HEK293 (cell line): ENCODE results near the gene SH3BP2.

Experiments
- CTCF ChIA-PET: fragments of 350-600 bp; formaldehyde crosslinking; extraction: SDS; loops from one replicate; lab custom pipeline; 2021; ENCODE audit warnings: antibody characterized with exemption; lab: Yijun Ruan, JAX
- POLR2A ChIA-PET: fragments of 300-600 bp; formaldehyde crosslinking; extraction: SDS; loops from one replicate; lab custom pipeline; 2020; ENCODE audit warnings: antibody characterized with exemption, inconsistent platforms; lab: Yijun Ruan, JAX
- H3K27ac ChIP-seq: fragments of 200-500 bp; sonication (Bioruptor generic); 2 replicates; pipeline ENCODE4 v1.5.1; 2014; ENCODE audit warnings: low read depth, low read length, control low read depth, inconsistent platforms; ENCODE audit errors: extremely low read depth
- H3K36me3 ChIP-seq, 2 experiments: fragments of 200-500 bp in 1 of 2; sonication (Bioruptor generic) in 1 of 2; 1 replicate in 1 of 2; 2 replicates in 1 of 2; pipeline ENCODE4 v1.5.1; 2014 to 2017; ENCODE audit warnings: inconsistent platforms in 2 of 2, low read length in 2 of 2; ENCODE audit not compliant: control insufficient read depth in 2 of 2, insufficient read depth in 1 of 2
- H3K4me1 ChIP-seq: fragments of 200-500 bp; sonication (Bioruptor generic); 2 replicates; pipeline ENCODE4 v1.5.1; 2014; ENCODE audit warnings: mild to moderate bottlenecking, low read length, inconsistent platforms; ENCODE audit not compliant: control insufficient read depth, insufficient read depth
- H3K4me3 ChIP-seq: 2 replicates; pipeline ENCODE4 v1.5.1; 2011; ENCODE audit warnings: low read depth, mild to moderate bottlenecking, control low read depth, low read length, moderate library complexity
- H3K9me3 ChIP-seq: fragments of 200-500 bp; sonication (Bioruptor generic); 2 replicates; pipeline ENCODE4 v1.5.1; 2014; ENCODE audit warnings: low read depth, low read length, inconsistent platforms; ENCODE audit not compliant: control insufficient read depth, insufficient read depth
- AEBP2 ChIP-seq: fragments of 450-650 bp; formaldehyde crosslinking; IDR thresholded peaks from 2 replicates; pipeline ENCODE4 v1.5.1; 2016; ENCODE audit warnings: missing biosample characterization, missing genetic modification characterization, borderline replicate concordance
- ATF2 ChIP-seq: fragments of 450-650 bp; formaldehyde crosslinking; IDR thresholded peaks from 2 replicates; pipeline ENCODE4 v1.5.1; 2016; ENCODE audit warnings: missing biosample characterization, missing genetic modification characterization, low read depth
- HIC1 ChIP-seq: fragments of 450-650 bp; formaldehyde crosslinking; IDR thresholded peaks from 2 replicates; pipeline ENCODE4 v1.5.1; 2016; ENCODE audit warnings: missing biosample characterization, missing genetic modification characterization
- OSR2 ChIP-seq: fragments of 450-650 bp; formaldehyde crosslinking; IDR thresholded peaks from 2 replicates; pipeline ENCODE4 v1.5.1; 2016; ENCODE audit warnings: missing biosample characterization, missing genetic modification characterization
- TSHZ1 ChIP-seq: fragments of 450-650 bp; formaldehyde crosslinking; IDR thresholded peaks from 2 replicates; pipeline ENCODE4 v1.5.1; 2016; ENCODE audit warnings: missing biosample characterization, missing genetic modification characterization, borderline replicate concordance
- YY1 ChIP-seq: fragments of 450-650 bp; formaldehyde crosslinking; IDR thresholded peaks from 2 replicates; pipeline ENCODE4 v1.5.1; 2018; ENCODE audit warnings: missing biosample characterization, missing genetic modification characterization
- ZBTB7A ChIP-seq: fragments of 450-650 bp; formaldehyde crosslinking; IDR thresholded peaks from 2 replicates; pipeline ENCODE4 v1.5.1; 2016; ENCODE audit warnings: low read depth, missing biosample characterization, missing genetic modification characterization
- ZNF132 ChIP-seq: fragments of 450-650 bp; formaldehyde crosslinking; IDR thresholded peaks from 2 replicates; pipeline ENCODE4 v1.5.1; 2017; ENCODE audit warnings: missing biosample characterization, missing genetic modification characterization, borderline replicate concordance
- ZNF138 ChIP-seq: fragments of 450-650 bp; formaldehyde crosslinking; IDR thresholded peaks from 2 replicates; pipeline ENCODE4 v1.5.1; 2016; ENCODE audit warnings: missing biosample characterization, missing genetic modification characterization, borderline replicate concordance
- ZNF16 ChIP-seq: fragments of 450-650 bp; formaldehyde crosslinking; IDR thresholded peaks from 2 replicates; pipeline ENCODE4 v1.5.1; 2016; ENCODE audit warnings: low read depth, missing biosample characterization, missing genetic modification characterization
- ZNF223 ChIP-seq: fragments of 450-650 bp; formaldehyde crosslinking; IDR thresholded peaks from 2 replicates; pipeline ENCODE4 v1.5.1; 2016; ENCODE audit warnings: missing biosample characterization, missing genetic modification characterization
- ZNF24 ChIP-seq: fragments of 450-650 bp; formaldehyde crosslinking; IDR thresholded peaks from 2 replicates; pipeline ENCODE4 v1.5.1; 2016; ENCODE audit warnings: missing biosample characterization, missing genetic modification characterization
- ZNF280C ChIP-seq: fragments of 450-650 bp; formaldehyde crosslinking; IDR thresholded peaks from 2 replicates; pipeline ENCODE4 v1.5.1; 2016; ENCODE audit warnings: missing biosample characterization, missing genetic modification characterization
- ZNF335 ChIP-seq: fragments of 450-650 bp; formaldehyde crosslinking; conservative IDR thresholded peaks from 2 replicates; pipeline ENCODE4 v1.5.1; 2016; ENCODE audit warnings: missing biosample characterization, missing genetic modification characterization
- ZNF510 ChIP-seq: fragments of 450-650 bp; formaldehyde crosslinking; IDR thresholded peaks from 2 replicates; pipeline ENCODE4 v1.5.1; 2018; ENCODE audit warnings: mild to moderate bottlenecking, missing genetic modification characterization, missing biosample characterization; ENCODE audit not compliant: insufficient replicate concordance
- ZNF514 ChIP-seq: fragments of 450-650 bp; formaldehyde crosslinking; IDR thresholded peaks from 2 replicates; pipeline ENCODE4 v1.5.1; 2016; ENCODE audit warnings: missing biosample characterization, missing genetic modification characterization
- ZNF518A ChIP-seq: fragments of 450-650 bp; formaldehyde crosslinking; conservative IDR thresholded peaks from 2 replicates; pipeline ENCODE4 v1.5.1; 2016; ENCODE audit warnings: low read depth, missing biosample characterization, missing genetic modification characterization
- ZNF555 ChIP-seq: fragments of 450-650 bp; formaldehyde crosslinking; conservative IDR thresholded peaks from 2 replicates; pipeline ENCODE4 v1.5.1; 2017; ENCODE audit warnings: missing biosample characterization, mild to moderate bottlenecking, missing genetic modification characterization, inconsistent platforms
- ZSCAN5A ChIP-seq: fragments of 450-650 bp; formaldehyde crosslinking; IDR thresholded peaks from 2 replicates; pipeline ENCODE4 v1.5.1; 2016; ENCODE audit warnings: missing biosample characterization, missing genetic modification characterization

SH3BP2 gene

GRCh38 chr4:2805712-2806389 is 13.0 kb downstream of the SH3BP2 start:
- no peaks in the 10 kb centered on the region for H3K36me3 ChIP-seq
- no peak overlapping the region for H3K4me3 ChIP-seq
- H3K27ac ChIP-seq, result no peak overlapping the region
- H3K4me1 ChIP-seq, result no peaks in the 10 kb centered on the region
- POLR2A ChIA-PET, result no interaction called here
- no peaks in the 10 kb centered on the region for H3K9me3 ChIP-seq
- CTCF ChIA-PET, result no interaction called here
- no peak for TF ChIP-seq ZNF138 (tag by site-specific recombination)
- TF ChIP-seq ZNF510 (tag by site-specific recombination), result no peak
- no peak for TF ChIP-seq YY1 (tag by site-specific recombination)
- no peak for TF ChIP-seq ZNF223 (tag by site-specific recombination)
- no peak for TF ChIP-seq ATF2 (tag by site-specific recombination)
- no peak for TF ChIP-seq ZNF518A (tag by site-specific recombination)
- no peak for TF ChIP-seq ZNF514 (tag by site-specific recombination)
- TF ChIP-seq ZNF335 (tag by site-specific recombination), result no peak
- no peak for TF ChIP-seq ZNF24
- no peak for TF ChIP-seq ZNF555 (tag by site-specific recombination)
- TF ChIP-seq ZNF16 (tag by site-specific recombination), result no peak
- TF ChIP-seq TSHZ1 (tag by site-specific recombination), result no peak
- no peak for TF ChIP-seq HIC1 (tag by site-specific recombination)
- TF ChIP-seq ZSCAN5A, result no peak
- no peak for TF ChIP-seq ZBTB7A (tag by site-specific recombination)
- no peak for TF ChIP-seq ZNF280C
- no peak for TF ChIP-seq ZNF132 (tag by site-specific recombination)
- no peak for TF ChIP-seq OSR2 (tag by site-specific recombination)
- no peak for TF ChIP-seq AEBP2 (tag by site-specific recombination)
